ENCODE data around the gene TBC1D9.

DNA sequence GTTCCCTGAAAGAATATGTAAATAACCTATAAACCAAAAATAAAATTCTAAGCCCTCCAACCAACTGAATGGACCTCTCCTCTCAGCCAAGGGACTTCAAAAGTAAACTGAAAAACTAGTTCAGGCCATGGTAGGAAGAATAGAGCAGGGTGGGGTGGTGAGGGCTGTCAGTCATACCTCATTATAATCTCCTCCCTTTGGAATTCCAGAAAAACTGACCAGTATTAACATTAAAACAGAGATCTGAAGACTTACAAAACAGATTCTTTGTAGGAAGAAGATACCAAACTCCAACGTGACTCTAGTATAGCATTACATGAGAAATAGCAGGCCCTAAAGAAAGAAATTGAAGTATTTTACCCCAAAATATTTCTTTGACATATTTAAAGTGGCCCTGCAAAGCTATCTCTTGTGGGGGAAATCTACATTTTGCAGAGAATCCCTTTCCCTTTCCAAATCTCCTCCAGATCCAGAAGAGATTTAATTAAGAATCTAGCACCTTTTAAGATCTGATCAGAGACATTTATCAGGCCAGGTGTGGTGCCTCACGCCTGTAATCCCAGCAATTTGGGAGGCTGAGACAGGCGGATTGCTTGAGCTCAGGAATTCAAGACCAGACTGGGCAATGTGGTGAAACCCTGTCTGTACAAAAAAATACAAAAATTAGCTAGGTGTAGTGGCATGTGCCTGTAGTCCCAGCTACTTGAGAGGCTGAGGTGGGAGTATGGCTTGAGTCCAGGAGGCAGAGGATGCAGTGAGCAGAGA, 15.1 kb downstream of the TBC1D9 start:
- TF ChIP-seq, protein P1, sequence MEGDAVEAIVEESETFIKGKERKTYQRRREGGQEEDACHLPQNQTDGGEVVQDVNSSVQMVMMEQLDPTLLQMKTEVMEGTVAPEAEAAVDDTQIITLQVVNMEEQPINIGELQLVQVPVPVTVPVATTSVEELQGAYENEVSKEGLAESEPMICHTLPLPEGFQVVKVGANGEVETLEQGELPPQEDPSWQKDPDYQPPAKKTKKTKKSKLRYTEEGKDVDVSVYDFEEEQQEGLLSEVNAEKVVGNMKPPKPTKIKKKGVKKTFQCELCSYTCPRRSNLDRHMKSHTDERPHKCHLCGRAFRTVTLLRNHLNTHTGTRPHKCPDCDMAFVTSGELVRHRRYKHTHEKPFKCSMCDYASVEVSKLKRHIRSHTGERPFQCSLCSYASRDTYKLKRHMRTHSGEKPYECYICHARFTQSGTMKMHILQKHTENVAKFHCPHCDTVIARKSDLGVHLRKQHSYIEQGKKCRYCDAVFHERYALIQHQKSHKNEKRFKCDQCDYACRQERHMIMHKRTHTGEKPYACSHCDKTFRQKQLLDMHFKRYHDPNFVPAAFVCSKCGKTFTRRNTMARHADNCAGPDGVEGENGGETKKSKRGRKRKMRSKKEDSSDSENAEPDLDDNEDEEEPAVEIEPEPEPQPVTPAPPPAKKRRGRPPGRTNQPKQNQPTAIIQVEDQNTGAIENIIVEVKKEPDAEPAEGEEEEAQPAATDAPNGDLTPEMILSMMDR (IDR thresholded peaks at IDR 0.05; ENCODE audit: low read length) = no peak
- TF ChIP-seq EZH2 (IDR thresholded peaks at IDR 0.05; ENCODE audit: borderline replicate concordance, low read length) = no peak
